ENCODE measurements around the gene IL1A.

DNA sequence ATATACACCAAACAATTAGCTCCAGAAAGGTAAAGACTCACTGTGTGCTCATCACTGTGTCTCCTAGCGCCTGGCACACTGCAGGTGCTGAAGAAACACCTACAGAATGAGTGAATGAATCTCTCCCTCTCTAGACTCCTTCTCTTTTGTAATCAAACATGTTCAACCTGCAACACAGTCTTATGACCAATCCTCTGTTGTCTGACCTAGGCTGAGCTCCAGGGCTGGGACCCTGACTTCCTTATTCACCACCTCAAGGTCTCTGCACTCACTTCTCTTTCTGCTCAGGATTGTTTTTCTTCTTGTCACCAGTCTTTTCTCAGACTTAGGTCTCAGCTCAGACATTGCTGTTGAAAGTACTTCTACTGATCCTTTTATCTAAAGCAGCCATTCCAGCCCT is 29.7 kb downstream of the IL1A start:
- no peak for TF ChIP-seq SUZ12 (IDR thresholded peaks at IDR 0.05; ENCODE audit: extremely low read depth, insufficient read depth, insufficient read length)
- no peak for TF ChIP-seq YY1 (IDR thresholded peaks at IDR 0.05; ENCODE audit: insufficient read depth, insufficient read length)
- TF ChIP-seq ZNF274 (IDR thresholded peaks at IDR 0.05; ENCODE audit: low read depth, low read length): no peak
